Measurements from ENCODE around the gene CCR5AS.
A peak's percentile ranks its signal among the peaks of the same experiment; 100 is the strongest.

Gene CCR5AS

DNA sequence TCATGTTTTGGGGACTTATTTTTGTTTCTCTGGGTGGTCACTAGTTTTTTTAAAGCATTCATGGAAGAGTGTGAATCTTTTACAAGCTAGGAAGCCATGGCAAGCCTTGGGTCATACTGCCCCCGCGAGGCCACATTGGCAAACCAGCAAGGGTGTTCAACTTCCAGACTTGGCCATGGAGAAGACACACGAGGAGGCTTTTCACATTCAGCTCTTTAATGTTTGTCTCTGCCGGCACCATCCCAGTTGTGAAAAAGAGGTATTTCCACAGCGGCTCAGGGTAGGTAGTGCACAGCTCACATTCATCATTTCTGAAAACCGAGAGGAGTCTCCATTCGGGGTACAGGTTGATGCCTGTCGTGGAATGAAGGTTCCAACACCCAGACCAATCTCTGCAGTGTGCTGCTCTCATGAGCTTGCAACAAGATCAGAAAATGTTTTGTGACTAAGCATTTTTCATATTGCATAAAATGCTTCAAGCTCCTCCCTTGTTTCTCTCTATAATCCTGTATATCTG is 28.4 kb downstream of the CCR5AS start:
- DNase-seq (ENCODE audit: low spot score): peak; percentile 60

DNA sequence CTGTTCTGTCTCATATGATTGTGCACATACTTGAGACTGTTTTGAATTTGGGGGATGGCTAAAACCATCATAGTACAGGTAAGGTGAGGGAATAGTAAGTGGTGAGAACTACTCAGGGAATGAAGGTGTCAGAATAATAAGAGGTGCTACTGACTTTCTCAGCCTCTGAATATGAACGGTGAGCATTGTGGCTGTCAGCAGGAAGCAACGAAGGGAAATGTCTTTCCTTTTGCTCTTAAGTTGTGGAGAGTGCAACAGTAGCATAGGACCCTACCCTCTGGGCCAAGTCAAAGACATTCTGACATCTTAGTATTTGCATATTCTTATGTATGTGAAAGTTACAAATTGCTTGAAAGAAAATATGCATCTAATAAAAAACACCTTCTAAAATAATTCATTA is 31.1 kb downstream of the CCR5AS start:
- DNase-seq (ENCODE audit: low spot score): no peak

DNA sequence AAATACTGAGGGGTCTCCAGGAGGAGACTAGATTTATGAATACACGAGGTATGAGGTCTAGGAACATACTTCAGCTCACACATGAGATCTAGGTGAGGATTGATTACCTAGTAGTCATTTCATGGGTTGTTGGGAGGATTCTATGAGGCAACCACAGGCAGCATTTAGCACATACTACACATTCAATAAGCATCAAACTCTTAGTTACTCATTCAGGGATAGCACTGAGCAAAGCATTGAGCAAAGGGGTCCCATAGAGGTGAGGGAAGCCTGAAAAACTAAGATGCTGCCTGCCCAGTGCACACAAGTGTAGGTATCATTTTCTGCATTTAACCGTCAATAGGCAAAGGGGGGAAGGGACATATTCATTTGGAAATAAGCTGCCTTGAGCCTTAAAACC is 31.6 kb downstream of the CCR5AS start:
- DNase-seq (ENCODE audit: low spot score): no peak

DNA sequence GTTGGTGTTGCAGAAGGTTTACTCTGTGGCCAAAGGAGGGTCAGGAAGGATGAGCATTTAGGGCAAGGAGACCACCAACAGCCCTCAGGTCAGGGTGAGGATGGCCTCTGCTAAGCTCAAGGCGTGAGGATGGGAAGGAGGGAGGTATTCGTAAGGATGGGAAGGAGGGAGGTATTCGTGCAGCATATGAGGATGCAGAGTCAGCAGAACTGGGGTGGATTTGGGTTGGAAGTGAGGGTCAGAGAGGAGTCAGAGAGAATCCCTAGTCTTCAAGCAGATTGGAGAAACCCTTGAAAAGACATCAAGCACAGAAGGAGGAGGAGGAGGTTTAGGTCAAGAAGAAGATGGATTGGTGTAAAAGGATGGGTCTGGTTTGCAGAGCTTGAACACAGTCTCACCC is 32.1 kb downstream of the CCR5AS start:
- no peak for DNase-seq (ENCODE audit: low spot score)

DNA sequence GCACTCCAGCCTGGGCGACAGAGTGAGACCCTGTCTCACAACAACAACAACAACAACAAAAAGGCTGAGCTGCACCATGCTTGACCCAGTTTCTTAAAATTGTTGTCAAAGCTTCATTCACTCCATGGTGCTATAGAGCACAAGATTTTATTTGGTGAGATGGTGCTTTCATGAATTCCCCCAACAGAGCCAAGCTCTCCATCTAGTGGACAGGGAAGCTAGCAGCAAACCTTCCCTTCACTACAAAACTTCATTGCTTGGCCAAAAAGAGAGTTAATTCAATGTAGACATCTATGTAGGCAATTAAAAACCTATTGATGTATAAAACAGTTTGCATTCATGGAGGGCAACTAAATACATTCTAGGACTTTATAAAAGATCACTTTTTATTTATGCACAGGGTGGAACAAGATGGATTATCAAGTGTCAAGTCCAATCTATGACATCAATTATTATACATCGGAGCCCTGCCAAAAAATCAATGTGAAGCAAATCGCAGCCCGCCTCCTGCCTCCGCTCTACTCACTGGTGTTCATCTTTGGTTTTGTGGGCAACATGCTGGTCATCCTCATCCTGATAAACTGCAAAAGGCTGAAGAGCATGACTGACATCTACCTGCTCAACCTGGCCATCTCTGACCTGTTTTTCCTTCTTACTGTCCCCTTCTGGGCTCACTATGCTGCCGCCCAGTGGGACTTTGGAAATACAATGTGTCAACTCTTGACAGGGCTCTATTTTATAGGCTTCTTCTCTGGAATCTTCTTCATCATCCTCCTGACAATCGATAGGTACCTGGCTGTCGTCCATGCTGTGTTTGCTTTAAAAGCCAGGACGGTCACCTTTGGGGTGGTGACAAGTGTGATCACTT is 34.1 kb downstream of the CCR5AS start:
- no peak for DNase-seq (ENCODE audit: low spot score)

DNA sequence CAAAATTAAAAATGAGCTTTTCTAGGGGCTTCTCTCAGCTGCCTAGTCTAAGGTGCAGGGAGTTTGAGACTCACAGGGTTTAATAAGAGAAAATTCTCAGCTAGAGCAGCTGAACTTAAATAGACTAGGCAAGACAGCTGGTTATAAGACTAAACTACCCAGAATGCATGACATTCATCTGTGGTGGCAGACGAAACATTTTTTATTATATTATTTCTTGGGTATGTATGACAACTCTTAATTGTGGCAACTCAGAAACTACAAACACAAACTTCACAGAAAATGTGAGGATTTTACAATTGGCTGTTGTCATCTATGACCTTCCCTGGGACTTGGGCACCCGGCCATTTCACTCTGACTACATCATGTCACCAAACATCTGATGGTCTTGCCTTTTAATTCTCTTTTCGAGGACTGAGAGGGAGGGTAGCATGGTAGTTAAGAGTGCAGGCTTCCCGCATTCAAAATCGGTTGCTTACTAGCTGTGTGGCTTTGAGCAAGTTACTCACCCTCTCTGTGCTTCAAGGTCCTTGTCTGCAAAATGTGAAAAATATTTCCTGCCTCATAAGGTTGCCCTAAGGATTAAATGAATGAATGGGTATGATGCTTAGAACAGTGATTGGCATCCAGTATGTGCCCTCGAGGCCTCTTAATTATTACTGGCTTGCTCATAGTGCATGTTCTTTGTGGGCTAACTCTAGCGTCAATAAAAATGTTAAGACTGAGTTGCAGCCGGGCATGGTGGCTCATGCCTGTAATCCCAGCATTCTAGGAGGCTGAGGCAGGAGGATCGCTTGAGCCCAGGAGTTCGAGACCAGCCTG is 35.1 kb downstream of the CCR5AS start:
- no peak for DNase-seq (ENCODE audit: low spot score)

DNA sequence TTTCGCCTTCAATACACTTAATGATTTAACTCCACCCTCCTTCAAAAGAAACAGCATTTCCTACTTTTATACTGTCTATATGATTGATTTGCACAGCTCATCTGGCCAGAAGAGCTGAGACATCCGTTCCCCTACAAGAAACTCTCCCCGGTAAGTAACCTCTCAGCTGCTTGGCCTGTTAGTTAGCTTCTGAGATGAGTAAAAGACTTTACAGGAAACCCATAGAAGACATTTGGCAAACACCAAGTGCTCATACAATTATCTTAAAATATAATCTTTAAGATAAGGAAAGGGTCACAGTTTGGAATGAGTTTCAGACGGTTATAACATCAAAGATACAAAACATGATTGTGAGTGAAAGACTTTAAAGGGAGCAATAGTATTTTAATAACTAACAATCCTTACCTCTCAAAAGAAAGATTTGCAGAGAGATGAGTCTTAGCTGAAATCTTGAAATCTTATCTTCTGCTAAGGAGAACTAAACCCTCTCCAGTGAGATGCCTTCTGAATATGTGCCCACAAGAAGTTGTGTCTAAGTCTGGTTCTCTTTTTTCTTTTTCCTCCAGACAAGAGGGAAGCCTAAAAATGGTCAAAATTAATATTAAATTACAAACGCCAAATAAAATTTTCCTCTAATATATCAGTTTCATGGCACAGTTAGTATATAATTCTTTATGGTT is 35.9 kb downstream of the CCR5AS start, which contains the start of gene CCR5:
CCR5 (plus strand) TSS at position 108 of the 680 bp plus-strand sequence. CDS start 1,957 bp downstream, outside the sequence.
- DNase-seq (ENCODE audit: low spot score): no peak

DNA sequence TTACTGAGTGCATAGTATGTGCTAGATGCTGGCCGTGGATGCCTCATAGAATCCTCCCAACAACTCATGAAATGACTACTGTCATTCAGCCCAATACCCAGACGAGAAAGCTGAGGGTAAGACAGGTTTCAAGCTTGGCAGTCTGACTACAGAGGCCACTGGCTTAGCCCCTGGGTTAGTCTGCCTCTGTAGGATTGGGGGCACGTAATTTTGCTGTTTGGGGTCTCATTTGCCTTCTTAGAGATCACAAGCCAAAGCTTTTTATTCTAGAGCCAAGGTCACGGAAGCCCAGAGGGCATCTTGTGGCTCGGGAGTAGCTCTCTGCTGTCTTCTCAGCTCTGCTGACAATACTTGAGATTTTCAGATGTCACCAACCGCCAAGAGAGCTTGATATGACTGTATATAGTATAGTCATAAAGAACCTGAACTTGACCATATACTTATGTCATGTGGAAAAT is 37.2 kb downstream of the CCR5AS start:
- no peak for DNase-seq (ENCODE audit: low spot score)

DNA sequence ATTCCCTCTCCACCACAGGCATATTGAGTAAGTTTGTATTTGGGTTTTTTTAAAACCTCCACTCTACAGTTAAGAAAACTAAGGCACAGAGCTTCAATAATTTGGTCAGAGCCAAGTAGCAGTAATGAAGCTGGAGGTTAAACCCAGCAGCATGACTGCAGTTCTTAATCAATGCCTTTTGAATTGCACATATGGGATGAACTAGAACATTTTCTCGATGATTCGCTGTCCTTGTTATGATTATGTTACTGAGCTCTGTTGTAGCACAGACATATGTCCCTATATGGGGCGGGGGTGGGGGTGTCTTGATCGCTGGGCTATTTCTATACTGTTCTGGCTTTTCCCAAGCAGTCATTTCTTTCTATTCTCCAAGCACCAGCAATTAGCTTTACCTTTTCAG is 37.7 kb downstream of the CCR5AS start:
- no peak for DNase-seq (ENCODE audit: low spot score)

DNA sequence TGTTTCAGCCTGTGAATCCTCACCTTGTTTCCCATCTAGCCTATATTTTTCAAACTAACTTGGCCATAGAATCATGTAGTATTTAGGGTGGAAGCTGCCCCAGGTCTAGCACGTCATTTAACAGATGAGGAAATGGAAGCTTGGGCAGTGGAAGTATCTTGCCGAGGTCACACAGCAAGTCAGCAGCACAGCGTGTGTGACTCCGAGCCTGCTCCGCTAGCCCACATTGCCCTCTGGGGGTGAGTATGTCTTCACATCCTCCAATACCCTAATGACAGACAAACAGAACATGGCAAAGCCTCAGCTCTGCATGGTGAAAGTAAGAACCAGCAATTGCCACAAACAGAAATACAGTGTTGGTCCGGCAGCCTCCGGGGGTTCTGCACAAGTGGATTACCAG is 38.3 kb downstream of the CCR5AS start:
- DNase-seq (ENCODE audit: low spot score): no peak

DNA sequence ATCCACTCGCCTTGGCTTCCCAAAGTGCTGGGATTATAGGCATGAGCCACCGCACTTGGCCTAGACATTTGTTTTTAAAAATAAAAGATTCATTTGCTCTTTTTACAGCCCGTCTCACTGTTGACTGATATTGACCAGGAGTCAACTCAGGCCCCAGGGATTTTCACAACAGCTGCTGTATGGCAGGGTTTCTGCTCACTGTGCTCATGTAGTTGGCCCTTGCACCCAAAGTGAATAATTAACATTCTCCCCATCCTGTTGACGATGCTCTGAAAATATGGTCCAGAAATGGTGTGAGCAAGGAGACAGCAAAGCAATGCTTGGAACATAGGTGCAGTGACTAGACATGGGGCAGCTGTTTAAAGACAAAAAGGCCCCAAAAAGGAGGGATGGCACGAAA is 39.1 kb downstream of the CCR5AS start:
- no peak for DNase-seq (ENCODE audit: low spot score)

DNA sequence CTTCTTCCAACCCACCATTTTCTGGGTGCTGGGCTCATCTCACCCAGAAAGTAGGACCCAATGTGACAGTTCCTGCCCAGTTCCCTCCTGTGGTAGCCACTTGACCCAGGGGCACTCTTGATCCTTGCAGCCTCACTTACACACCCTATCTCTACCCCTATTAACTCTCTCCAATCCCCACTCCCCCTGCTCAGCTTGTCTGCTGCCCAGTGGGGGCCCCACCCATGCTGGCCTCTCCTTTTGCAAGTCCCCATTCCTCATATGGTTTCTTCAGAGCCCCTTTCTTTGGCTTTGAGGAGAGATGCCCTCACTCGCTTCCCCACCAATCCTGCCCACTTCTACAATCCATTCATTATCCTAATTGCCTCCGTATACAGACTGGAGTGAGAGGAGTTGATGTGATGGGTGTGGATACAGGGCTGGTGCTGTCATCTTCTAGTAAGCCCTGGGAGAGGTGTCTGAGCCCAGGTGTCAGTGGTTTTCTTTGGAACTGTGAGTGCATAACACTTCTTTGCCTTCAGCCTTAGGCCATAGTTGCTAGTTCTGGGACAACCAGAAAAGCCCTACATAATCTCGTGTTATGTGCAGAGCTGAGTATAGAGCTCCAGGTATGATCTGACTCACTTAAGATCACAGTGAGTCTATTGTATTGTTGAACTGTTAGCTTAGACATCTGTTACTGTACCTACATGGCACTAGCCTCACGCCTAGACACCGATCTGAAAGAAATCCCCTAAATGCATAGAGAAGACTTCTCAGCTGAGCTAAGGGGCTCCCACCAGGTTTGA is 40.9 kb downstream of the CCR5AS start:
- DNase-seq (ENCODE audit: low spot score): no peak

DNA sequence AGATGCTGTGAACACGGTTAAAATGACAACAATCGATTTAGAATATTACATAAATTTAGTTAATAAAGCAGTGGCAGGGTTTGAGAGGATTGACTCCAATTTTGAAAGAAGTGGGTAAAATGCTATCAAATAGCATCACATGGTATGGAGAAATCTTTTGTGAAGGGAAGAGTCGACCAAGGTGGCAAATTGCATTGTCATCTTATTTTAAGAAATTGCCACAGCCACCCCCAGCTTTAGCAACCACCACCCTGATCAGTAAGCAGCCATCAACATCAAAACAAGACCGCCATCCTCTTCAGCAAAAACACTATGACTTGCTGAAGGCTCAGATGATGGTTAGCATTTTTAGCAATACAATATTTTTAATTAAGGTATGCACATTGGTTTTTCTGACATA is 41.8 kb downstream of the CCR5AS start:
- no peak for DNase-seq (ENCODE audit: low spot score)

DNA sequence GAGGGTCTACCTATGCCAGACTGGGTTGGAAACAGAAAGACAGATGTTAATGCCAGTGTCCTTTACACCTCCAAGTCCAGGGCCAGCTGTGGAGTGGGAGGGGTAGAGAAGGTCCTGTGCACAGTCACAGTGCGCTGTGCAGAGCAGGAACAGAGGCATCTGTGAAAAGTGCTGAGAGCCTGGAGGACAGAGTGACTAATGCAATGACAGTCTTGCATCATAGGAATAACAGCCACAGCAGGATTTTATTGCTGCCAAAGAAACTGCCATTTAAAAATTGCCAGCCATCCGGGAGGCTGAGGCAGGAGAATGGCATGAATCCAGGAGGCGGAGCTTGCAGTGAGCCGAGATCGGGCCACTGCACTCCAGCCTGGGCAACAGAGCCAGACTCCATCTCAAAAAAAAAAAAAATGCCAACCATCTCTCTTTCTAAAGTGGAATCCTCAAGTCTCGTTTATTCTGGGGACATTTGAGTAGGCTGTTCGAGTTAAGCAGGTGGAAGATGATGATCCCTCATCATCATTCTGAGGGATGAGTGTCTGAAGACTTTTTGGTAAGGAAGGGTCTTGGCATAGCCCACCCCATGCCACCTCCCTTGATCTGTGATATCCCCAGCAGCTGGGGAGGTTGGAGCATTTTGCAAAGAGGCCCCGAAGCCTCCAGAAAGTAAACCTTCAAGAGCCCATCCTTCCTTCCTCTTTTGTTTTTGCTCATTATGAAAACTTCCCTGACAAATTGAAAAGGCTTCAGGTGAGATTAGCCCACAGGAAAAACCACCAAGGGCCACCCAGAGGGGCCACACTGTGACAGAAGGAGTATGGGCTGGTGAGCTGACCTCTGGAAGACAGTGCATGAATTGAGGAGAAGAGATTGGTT is 45.2 kb downstream of the CCR5AS start:
- no peak for DNase-seq (ENCODE audit: low spot score)

DNA sequence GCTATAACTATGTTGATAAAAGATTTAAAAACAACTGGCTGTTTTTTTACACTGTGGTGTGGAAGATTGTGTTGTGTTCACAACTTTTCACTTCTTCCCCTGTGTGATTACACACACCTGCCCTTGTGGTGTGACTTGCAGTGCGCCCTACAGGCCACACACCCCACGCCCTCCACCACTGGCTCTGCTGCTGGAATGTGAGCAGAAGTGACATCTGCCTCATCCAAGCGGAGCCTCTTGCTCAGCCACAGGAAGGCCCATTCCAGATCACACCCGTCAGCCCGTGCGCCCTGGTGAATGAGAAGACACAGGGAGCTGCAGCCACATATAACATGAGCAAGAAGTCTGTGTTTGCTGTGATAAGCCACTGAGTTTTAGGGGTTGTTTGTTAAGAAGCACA is 46.0 kb downstream of the CCR5AS start:
- no peak for DNase-seq (ENCODE audit: low spot score)

DNA sequence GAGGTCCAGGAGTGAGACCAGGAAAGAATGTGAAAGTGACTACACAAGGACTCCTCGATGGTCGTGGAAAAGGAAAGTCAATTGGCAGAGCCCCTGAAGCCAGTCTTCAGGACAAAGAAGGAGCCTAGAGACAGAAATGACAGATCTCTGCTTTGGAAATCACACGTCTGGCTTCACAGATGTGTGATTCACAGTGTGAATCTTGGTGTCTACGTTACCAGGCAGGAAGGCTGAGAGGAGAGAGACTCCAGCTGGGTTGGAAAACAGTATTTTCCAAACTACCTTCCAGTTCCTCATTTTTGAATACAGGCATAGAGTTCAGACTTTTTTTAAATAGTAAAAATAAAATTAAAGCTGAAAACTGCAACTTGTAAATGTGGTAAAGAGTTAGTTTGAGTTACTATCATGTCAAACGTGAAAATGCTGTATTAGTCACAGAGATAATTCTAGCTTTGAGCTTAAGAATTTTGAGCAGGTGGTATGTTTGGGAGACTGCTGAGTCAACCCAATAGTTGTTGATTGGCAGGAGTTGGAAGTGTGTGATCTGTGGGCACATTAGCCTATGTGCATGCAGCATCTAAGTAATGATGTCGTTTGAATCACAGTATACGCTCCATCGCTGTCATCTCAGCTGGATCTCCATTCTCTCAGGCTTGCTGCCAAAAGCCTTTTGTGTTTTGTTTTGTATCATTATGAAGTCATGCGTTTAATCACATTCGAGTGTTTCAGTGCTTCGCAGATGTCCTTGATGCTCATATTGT is 47.0 kb downstream of the CCR5AS start:
- DNase-seq (ENCODE audit: low spot score): no peak

DNA sequence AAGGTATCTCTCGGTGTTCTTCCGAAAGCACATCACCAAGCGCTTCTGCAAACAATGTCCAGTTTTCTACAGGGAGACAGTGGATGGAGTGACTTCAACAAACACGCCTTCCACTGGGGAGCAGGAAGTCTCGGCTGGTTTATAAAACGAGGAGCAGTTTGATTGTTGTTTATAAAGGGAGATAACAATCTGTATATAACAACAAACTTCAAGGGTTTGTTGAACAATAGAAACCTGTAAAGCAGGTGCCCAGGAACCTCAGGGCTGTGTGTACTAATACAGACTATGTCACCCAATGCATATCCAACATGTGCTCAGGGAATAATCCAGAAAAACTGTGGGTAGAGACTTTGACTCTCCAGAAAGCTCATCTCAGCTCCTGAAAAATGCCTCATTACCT is 48.4 kb downstream of the CCR5AS start:
- no peak for DNase-seq (ENCODE audit: low spot score)

DNA sequence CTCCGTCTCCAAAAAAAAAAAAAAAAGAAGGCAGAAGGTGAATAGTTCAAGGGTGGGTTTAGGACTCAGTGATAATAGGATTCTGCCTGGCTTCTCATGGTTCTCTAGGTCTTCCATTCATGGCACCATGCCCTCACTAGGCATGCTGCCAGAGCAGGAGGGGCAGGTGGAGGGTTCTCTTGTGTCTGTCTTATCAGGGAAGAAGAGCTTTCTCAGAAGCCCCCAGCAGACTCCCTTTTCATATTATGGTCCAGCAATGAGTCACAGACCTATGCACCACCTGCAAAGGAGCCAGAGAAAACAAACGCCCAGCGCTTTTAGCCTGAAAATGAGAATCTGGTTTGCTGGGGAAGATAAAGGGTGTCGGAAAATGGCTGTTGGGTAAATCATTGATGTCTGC is 50.0 kb downstream of the CCR5AS start:
- no peak for DNase-seq (ENCODE audit: low spot score)

DNA sequence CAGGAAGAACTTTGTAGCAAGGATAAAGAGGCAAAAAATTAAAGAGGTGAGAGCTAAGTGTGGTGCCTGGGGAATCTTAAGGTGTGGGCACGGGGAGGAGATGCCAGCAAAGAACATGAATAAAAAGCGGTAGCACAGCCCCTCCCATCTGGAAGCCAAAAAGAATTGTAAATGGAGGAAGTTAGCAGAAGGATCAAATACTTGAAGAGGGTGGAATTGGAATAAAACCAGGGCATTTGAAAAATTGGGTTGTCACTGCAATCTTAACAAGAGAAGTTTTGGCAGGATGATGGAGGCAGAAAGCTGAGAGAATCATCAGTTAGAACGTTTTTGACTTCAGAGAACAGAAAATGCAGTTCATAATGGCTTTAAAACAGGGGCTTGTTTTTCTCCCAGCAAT is 50.6 kb downstream of the CCR5AS start:
- no peak for DNase-seq (ENCODE audit: low spot score)

DNA sequence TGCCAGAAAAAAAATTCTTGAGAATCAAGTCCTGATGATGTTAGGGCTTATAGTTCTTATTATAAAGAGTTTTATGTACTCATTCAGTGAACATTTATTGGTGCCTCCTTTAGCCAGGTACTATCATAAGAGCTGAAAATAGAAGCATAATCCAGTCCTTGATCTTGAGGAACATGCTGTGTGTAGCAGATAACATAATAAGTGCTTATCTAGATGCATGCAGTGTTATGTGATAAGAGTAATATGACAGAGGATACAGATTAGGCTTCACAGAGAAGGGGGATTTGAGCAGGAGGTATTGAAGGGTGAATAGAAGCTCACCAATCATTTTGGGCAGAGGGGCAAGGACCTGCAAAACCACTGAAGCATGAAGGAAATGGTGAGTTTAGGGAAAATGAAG is 51.9 kb downstream of the CCR5AS start:
- DNase-seq (ENCODE audit: low spot score): no peak

All from hematopoietic multipotent progenitor cell treated with erythropoietin and hydrocortisone succinate and interleukin-3 and kit ligand, for 15 days (in vitro differentiated cells).